Measurements from ENCODE around the gene OSBPL1A.

- TF ChIP-seq CTCF (IDR thresholded peaks at IDR 0.05), result no peak
- no peak for TF ChIP-seq ZFX (IDR thresholded peaks at IDR 0.05; ENCODE audit: borderline replicate concordance)
These were observed 137.6 kb downstream of the OSBPL1A start for GRCh38 chr18:24259869-24260641.

Data from 22Rv1 (cell line).